ENCODE measurements around the gene AP2B1.

DNA sequence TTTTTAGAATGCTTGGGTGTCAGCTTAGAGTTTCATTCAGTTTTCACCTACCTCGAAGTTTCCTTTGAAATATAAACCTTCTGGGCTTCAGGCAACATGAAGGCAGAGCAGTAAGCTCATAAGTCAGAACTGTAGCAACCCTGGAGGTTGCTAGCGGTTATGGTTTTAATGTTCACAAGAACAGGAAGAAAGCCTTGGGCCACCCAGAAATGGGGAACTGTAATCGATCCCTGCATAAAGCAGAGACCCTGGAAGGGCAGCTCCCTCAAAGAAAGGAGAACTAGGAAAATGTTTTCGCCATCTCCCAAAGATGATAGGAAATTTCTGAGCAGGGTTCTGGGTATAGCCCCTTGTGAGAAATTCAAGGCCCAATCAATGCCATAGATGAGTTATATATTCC is 96.5 kb downstream of the AP2B1 start:
- no peak for TF ChIP-seq ZFP1 (CRISPR knock-in tag; IDR thresholded peaks at IDR 0.05)
- TF ChIP-seq ZKSCAN8 (CRISPR knock-in tag; IDR thresholded peaks at IDR 0.05), result no peak

Data from K562 (cell line).